D721Med (cell line): ENCODE results near the gene GALNT17.

ENCODE experiments used
- DNase-seq: peaks from one replicate; pipeline ENCODE4 v3.0.0; 2011; ENCODE audit warnings: low spot score; ENCODE audit not compliant: insufficient read length
- FAIRE-seq: peaks from 2 replicates; lab custom pipeline; 2011; peaks lifted over from hg19 to GRCh38; lab: Jason Lieb, UNC
- TF ChIP-seq, protein P1 (sequence below): IDR thresholded peaks from 2 replicates; pipeline ENCODE4 v1.5.1; 2012; ENCODE audit warnings: mild to moderate bottlenecking, control low read depth; ENCODE audit not compliant: insufficient read depth; ENCODE audit errors: missing control alignments

GALNT17 gene

DNA sequence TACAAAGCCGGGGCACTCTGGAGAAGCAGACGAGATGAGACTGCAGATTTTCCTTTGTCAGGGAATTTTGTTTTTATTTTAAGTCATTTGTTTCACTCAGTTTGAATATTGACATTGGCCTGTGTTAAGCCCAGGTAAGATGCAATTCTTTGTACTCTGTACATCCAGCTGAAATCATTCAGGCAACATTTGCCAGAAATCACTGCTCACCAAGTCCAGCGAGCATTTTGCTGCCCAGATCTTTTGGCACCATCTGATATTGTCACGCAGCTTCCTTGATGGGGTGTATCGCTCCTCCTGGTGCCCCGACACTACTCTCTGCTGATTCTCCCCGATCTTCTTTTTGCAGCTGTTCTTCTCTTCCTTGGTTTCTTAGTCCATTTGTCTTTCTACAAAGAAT, 261.7 kb downstream of the GALNT17 start:
- DNase-seq (no peak), FAIRE-seq (no peak)
- TF ChIP-seq, protein P1, sequence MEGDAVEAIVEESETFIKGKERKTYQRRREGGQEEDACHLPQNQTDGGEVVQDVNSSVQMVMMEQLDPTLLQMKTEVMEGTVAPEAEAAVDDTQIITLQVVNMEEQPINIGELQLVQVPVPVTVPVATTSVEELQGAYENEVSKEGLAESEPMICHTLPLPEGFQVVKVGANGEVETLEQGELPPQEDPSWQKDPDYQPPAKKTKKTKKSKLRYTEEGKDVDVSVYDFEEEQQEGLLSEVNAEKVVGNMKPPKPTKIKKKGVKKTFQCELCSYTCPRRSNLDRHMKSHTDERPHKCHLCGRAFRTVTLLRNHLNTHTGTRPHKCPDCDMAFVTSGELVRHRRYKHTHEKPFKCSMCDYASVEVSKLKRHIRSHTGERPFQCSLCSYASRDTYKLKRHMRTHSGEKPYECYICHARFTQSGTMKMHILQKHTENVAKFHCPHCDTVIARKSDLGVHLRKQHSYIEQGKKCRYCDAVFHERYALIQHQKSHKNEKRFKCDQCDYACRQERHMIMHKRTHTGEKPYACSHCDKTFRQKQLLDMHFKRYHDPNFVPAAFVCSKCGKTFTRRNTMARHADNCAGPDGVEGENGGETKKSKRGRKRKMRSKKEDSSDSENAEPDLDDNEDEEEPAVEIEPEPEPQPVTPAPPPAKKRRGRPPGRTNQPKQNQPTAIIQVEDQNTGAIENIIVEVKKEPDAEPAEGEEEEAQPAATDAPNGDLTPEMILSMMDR, result no peak

DNA sequence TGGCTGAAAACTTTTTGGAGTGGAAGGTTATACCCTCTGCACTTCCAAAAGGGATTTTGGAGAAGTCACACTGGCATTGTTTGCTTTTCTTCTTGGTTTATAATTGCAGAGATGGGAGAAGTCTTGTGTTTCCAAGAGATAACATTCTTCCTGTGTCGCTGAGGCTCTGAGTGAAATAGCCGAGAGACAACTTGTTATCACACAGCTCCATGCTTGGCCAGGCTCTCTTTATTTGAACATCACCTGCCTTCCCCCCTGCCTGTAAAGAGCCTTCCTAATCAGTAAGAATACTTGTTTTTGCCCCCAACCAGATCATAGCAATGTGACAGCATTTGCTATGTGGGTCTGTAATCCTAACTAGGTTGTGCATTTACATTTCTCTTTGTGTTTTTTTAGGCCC, 270.7 kb downstream of the GALNT17 start:
- DNase-seq, result no peak
- FAIRE-seq, result no peak
- TF ChIP-seq, protein P1, result no peak

DNA sequence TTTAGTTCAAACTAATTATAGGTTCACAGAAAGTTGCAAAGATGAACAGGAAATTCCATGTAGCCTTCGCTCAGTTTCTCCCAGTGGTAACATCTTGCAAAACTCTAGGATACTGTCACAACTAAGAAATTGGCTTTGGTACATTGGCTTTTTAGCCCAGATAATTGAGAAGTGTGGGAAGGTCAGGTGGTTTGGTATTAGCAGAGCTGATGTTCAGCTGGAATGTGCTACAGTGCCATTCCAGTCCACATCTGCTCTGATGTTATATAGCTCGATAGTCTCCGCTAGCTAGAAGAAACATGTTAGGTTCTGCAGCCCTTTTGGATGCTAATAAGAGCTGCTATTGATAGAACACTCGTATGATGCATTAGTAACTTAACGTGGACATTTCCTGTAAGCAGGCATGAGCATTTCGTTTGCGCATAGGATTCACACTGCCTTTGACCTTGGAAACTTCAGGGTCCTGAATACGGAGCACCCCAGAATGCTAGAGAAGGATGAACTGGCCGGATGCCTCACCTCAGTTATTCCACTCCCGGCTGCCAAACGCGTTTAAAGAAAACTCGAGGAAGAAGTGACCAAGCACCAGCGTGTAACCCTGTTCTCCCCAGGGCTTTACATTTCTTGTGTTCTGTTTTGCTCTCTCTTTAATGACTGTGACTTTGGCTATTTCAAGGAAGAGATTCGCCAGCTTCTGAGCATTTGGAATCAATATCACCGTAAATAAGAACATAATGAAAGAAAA, 271.4 kb downstream of the GALNT17 start:
- no peak for DNase-seq
- TF ChIP-seq, protein P1, result no peak
- no peak for FAIRE-seq

DNA sequence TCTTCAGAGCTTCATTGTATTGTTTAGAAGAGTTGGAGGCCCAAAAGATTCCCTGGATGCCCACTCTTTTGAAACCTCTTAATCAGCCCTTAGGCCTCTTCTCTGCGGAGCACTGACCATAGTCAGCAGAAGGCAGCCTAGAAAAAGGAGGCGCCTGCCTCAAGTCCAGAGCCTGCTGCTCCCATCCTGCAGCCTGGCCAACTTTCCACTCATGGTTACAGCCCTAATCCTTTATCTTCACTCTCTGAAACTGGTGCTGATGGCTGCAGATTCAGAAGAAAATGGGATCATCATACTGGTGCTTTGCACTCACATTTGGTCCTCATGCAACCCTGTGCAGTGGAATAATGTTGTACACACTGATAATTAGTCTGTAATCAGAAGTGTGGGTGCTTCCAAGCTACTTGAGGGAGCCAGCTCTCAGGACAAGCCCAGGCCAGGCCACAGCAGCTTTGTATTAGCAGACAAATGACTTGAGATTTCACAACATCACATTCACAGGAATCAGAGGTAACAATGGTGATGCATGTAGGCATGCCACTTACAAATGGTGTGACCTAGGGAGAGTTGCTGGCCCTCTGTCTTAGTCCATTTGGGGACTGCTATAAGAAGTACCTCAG, 272.9 kb downstream of the GALNT17 start:
- DNase-seq (no peak), FAIRE-seq (no peak)
- TF ChIP-seq, protein P1, result no peak

DNA sequence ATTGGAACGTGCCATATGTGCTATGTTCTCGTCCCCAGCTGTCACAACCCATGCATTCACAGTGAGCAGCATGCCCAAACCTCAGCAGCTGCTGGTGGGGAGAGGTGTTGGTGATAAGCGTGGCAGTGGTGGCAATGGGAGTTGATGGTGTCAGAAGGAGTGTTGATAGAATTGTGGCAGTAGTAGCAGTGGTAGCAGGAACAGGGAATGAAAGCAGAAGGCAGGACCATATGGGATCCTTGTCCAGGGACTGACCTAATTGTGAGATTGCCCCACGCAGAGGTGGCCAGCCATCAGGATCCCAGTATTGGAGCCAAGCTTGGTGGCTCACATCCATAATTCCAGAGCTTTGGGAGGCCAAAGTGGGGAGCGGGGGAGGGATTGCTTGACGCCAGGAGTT, 276.3 kb downstream of the GALNT17 start:
- FAIRE-seq, result no peak
- DNase-seq, result no peak
- TF ChIP-seq, protein P1, result no peak

DNA sequence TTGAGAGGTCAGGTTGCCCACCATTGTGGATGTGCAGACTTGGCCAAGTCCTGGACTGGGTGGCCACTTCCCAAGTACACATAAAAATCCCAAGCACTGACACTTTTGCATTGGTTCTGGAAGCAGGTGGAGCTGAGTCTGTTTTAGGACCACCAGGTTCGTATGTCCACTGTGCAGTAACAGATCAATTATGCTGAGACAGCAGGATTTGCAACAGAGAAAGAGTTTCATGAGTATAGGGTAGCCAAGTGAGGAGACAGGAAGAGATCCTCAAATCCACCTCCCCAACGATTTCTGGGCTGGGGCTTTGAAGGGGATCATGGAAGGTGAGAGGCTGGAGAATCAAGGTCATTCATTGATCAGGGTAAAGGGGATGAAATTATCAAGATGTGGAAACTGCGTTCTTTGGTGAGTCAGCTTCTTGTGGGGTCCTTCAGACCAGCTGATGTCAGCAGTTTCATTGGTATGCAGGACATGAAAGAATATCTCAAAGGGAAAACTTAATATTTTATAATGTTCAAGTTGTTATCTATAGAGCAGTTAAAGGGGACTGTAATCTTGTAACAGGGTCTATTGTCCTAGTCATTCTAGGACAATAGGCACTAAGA, 277.7 kb downstream of the GALNT17 start:
- DNase-seq, result no peak
- TF ChIP-seq, protein P1, result no peak
- no peak for FAIRE-seq
